ENCODE data around the gene CHFR.

- TF ChIP-seq POLR2A (IDR thresholded peaks at IDR 0.05; ENCODE audit: low read depth, low read length), result no peak
- TF ChIP-seq TAF1 (IDR thresholded peaks at IDR 0.05; ENCODE audit: low read depth, low read length), result no peak
- TF ChIP-seq POLR2AphosphoS5 (IDR thresholded peaks at IDR 0.05; ENCODE audit: low read depth, low read length), result no peak
Measured at GRCh38 chr12:132786192-132786591, 101.2 kb downstream of the CHFR start.

Data from GM12891 (cell line).